Measurements from ENCODE around the gene SLC6A4. TPM values are rescaled to one million over a fixed set of nuclear protein-coding genes. Genes with fewer than 3 reads are reported as not detected.

Gene SLC6A4
- total RNA-seq, 1 experiment from 2014 or later = not detected

GRCh38 chr17:30243002-30243401 lies 7.5 kb upstream of the SLC6A4 start:
- BruUV-seq (replicated peaks) = no TSS peak
- intact Hi-C loops (cut with micrococcal nuclease; ENCODE audit: unreplicated experiment) = no loop called here
- POLR2A ChIA-PET (ENCODE audit: low non-redundant PET) = interaction anchor here (0.6 kb wide), 1 partner anchor 1186 kb away, joined by 3 read pairs; no protein-coding TSS in a partner anchor

GRCh38 chr17:30241051-30241450 lies 5.6 kb upstream of the SLC6A4 start:
- ChIA-PET POLR2A (ENCODE audit: low non-redundant PET) (no interaction called here), CTCF (no interaction called here)
- no TSS peak for BruUV-seq (replicated peaks)
- no peak overlapping the region for H3K27ac ChIP-seq (ENCODE audit: low read depth, low read length, poor library complexity, severe bottlenecking)
- H3K4me1 ChIP-seq (ENCODE audit: insufficient read depth, low read length, poor library complexity, severe bottlenecking) = no peaks in the 10 kb centered on the region
- no peak for DNase-seq (ENCODE audit: low spot score)
- TF ChIP-seq CTCF (conservative IDR thresholded peaks at IDR 0.05; ENCODE audit: low read depth, low read length) = no peak
- no peak for TF ChIP-seq EZH2 (IDR thresholded peaks at IDR 0.05; ENCODE audit: borderline replicate concordance, low read depth, low read length, poor library complexity, severe bottlenecking)
- intact Hi-C loops (cut with micrococcal nuclease; ENCODE audit: unreplicated experiment) = no loop called here
- no peak overlapping the region for H3K4me3 ChIP-seq (ENCODE audit: low read depth, low read length, poor library complexity, severe bottlenecking)
- H3K27me3 ChIP-seq (replicated peaks; ENCODE audit: insufficient read depth, low read depth, low read length, poor library complexity) = peaks cover 8% of the 10 kb centered on the region
- no peaks in the 10 kb centered on the region for H3K36me3 ChIP-seq (ENCODE audit: insufficient read depth, low read length, poor library complexity, severe bottlenecking)
- H3K9me3 ChIP-seq (ENCODE audit: low read depth, low read length, poor library complexity, severe bottlenecking) = no peaks in the 10 kb centered on the region

More at GRCh38 chr17:30243002-30243401, 7.5 kb upstream of the SLC6A4 start:
- Histone ChIP-seq H3K27ac (ENCODE audit: low read depth, low read length, poor library complexity, severe bottlenecking) (no peak overlapping the region), H3K9me3 (ENCODE audit: low read depth, low read length, poor library complexity, severe bottlenecking) (no peaks in the 10 kb centered on the region), H3K4me3 (ENCODE audit: low read depth, low read length, poor library complexity, severe bottlenecking) (no peak overlapping the region), H3K36me3 (ENCODE audit: insufficient read depth, low read length, poor library complexity, severe bottlenecking) (peaks cover 3% of the 10 kb centered on the region), H3K4me1 (ENCODE audit: insufficient read depth, low read length, poor library complexity, severe bottlenecking) (no peaks in the 10 kb centered on the region), H3K27me3 (replicated peaks; ENCODE audit: insufficient read depth, low read depth, low read length, poor library complexity) (no peaks in the 10 kb centered on the region)
- CTCF ChIA-PET = no interaction called here
- DNase-seq (ENCODE audit: low spot score) = no peak
- TF ChIP-seq CTCF (conservative IDR thresholded peaks at IDR 0.05; ENCODE audit: low read depth, low read length) (no peak), EZH2 (IDR thresholded peaks at IDR 0.05; ENCODE audit: borderline replicate concordance, low read depth, low read length, poor library complexity, severe bottlenecking) (no peak)

GRCh38 chr17:30240177-30240576 lies 4.7 kb upstream of the SLC6A4 start:
- ChIA-PET POLR2A (ENCODE audit: low non-redundant PET) (no interaction called here), CTCF (no interaction called here)
- no peak overlapping the region for H3K4me3 ChIP-seq (ENCODE audit: low read depth, low read length, poor library complexity, severe bottlenecking)
- no TSS peak for BruUV-seq (replicated peaks)
- intact Hi-C loops (cut with micrococcal nuclease; ENCODE audit: unreplicated experiment) = no loop called here
- DNase-seq (ENCODE audit: low spot score) = no peak
- no peak overlapping the region for H3K27ac ChIP-seq (ENCODE audit: low read depth, low read length, poor library complexity, severe bottlenecking)
- TF ChIP-seq CTCF (conservative IDR thresholded peaks at IDR 0.05; ENCODE audit: low read depth, low read length) (no peak), EZH2 (IDR thresholded peaks at IDR 0.05; ENCODE audit: borderline replicate concordance, low read depth, low read length, poor library complexity, severe bottlenecking) (no peak)
- no peaks in the 10 kb centered on the region for H3K36me3 ChIP-seq (ENCODE audit: insufficient read depth, low read length, poor library complexity, severe bottlenecking)
- no peaks in the 10 kb centered on the region for H3K9me3 ChIP-seq (ENCODE audit: low read depth, low read length, poor library complexity, severe bottlenecking)
- peaks cover 6% of the 10 kb centered on the region for H3K4me1 ChIP-seq (ENCODE audit: insufficient read depth, low read length, poor library complexity, severe bottlenecking)
- peaks cover 16% of the 10 kb centered on the region for H3K27me3 ChIP-seq (replicated peaks; ENCODE audit: insufficient read depth, low read depth, low read length, poor library complexity)
